HG03095 (cell line): ENCODE measurements around the gene CTBP2.

Experiments
- ATAC-seq: cut with Tn5 transposase; IDR thresholded peaks from one replicate; pipeline ENCODE4 v1.9.1; 2021; ENCODE audit warnings: moderate library complexity; ENCODE audit not compliant: unreplicated experiment

CTBP2 gene

GRCh38 chr10:125054669-125055268 lies 105.6 kb downstream of the CTBP2 start:
- no peak for ATAC-seq

GRCh38 chr10:125054216-125054615 lies 106.1 kb downstream of the CTBP2 start:
- ATAC-seq = no peak

- ATAC-seq = no peak
Observed at GRCh38 chr10:125052146-125052545, 108.2 kb downstream of the CTBP2 start.

GRCh38 chr10:125050383-125050782 lies 110.0 kb downstream of the CTBP2 start:
- ATAC-seq = no peak

GRCh38 chr10:125049216-125049881 lies 111.0 kb downstream of the CTBP2 start:
- no peak for ATAC-seq

GRCh38 chr10:125048094-125048864 lies 112.1 kb downstream of the CTBP2 start:
- peak; percentile 89 for ATAC-seq

GRCh38 chr10:125043841-125044658 lies 116.3 kb downstream of the CTBP2 start:
- ATAC-seq = no peak

GRCh38 chr10:125041856-125042506 lies 118.4 kb downstream of the CTBP2 start:
- no peak for ATAC-seq

GRCh38 chr10:125039354-125039769 lies 121.0 kb downstream of the CTBP2 start:
- ATAC-seq = no peak

GRCh38 chr10:125038637-125039036 lies 121.7 kb downstream of the CTBP2 start:
- no peak for ATAC-seq

GRCh38 chr10:125037145-125037877 lies 123.1 kb downstream of the CTBP2 start:
- ATAC-seq = no peak

GRCh38 chr10:125035588-125036295 lies 124.6 kb downstream of the CTBP2 start:
- no peak for ATAC-seq

- ATAC-seq = no peak
Observed at GRCh38 chr10:125035136-125035535, 125.2 kb downstream of the CTBP2 start.

GRCh38 chr10:125034675-125035074 lies 125.7 kb downstream of the CTBP2 start:
- no peak for ATAC-seq

- no peak for ATAC-seq
Observed at GRCh38 chr10:125033146-125033924, 127.0 kb downstream of the CTBP2 start.

- no peak for ATAC-seq
Observed at GRCh38 chr10:125032474-125033020, 127.8 kb downstream of the CTBP2 start.

GRCh38 chr10:125030567-125031197 lies 129.7 kb downstream of the CTBP2 start:
- ATAC-seq = no peak
